Cardiac fibroblast (primary cell): ENCODE results near the gene CAMK2N1.
A peak's percentile ranks its signal among the peaks of the same experiment; 100 is the strongest.

Source experiments
- DNase-seq, 2 donors: peaks; one replicate each; pipeline versions ENCODE4 v3.0.0 to v3.0.0-alpha.2; 2010; ENCODE audit warnings: low read depth in 2 of 2
- H3K4me3 ChIP-seq, 2 donors: replicated peaks in 1 of 2; 1 replicate in 1 of 2; 2 replicates in 1 of 2; pipeline ENCODE4 v1.5.1; 2011; ENCODE audit warnings: low read depth in 2 of 2, low read length in 2 of 2, mild to moderate bottlenecking in 2 of 2, moderate library complexity in 1 of 2
- TF ChIP-seq, protein P1 (sequence below): IDR thresholded peaks from one replicate; pipeline ENCODE4 v1.5.1; 2011; ENCODE audit warnings: low read depth, mild to moderate bottlenecking, low read length, inconsistent platforms

Gene CAMK2N1

GRCh38 chr1:20458717-20459116 lies 27.3 kb downstream of the CAMK2N1 start:
- TF ChIP-seq, protein P1, sequence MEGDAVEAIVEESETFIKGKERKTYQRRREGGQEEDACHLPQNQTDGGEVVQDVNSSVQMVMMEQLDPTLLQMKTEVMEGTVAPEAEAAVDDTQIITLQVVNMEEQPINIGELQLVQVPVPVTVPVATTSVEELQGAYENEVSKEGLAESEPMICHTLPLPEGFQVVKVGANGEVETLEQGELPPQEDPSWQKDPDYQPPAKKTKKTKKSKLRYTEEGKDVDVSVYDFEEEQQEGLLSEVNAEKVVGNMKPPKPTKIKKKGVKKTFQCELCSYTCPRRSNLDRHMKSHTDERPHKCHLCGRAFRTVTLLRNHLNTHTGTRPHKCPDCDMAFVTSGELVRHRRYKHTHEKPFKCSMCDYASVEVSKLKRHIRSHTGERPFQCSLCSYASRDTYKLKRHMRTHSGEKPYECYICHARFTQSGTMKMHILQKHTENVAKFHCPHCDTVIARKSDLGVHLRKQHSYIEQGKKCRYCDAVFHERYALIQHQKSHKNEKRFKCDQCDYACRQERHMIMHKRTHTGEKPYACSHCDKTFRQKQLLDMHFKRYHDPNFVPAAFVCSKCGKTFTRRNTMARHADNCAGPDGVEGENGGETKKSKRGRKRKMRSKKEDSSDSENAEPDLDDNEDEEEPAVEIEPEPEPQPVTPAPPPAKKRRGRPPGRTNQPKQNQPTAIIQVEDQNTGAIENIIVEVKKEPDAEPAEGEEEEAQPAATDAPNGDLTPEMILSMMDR, result no peak
- no peak overlapping the region for H3K4me3 ChIP-seq
- no peak for DNase-seq

DNA sequence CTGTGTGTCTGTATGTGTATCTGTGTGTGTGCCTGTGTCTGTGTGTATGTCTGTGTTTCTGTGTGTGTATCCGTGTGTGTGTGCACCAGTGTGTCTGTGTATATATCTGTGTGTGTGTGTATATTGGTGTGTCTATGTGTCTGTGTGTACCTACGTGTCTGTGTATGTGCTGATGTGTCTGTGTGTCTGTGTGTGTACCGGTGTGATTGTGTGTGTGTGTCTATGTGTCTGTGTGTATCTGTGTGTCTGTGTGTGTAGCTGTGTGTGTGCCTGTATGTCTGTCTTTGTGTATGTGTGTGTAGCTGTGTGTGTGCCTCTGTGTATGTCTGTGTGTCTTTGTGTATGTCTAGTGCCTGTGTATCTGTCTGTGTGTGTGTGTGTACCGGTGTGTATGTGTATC lies 32.0 kb downstream of the CAMK2N1 start:
- no peak overlapping the region for H3K4me3 ChIP-seq
- no peak for DNase-seq
- TF ChIP-seq, protein P1, result no peak

DNA sequence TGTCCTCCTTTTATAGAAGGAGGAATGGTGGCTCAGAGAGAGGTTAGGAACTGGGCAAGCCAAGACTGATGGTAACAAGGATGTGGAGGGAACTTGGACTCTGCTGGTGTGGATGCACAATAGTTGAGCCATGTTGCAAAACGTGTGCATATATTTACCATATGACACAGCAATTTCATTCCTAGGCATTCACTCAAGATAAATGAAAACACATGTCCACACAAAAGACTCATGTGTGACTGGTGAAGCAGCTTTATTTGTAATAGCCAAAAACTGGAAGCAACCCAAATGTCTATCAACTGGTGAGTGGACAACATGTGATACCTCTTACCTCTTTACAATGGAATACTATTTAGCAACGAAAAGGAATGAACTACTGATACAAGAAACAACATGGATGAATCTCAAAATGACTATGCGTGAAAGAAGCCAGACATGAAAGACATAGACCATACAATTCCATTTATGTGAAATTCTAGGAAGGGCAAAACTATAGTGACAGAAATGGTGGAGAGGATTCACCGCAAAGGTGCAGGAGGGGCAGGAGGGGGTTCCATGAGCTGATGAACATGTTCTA lies 36.2 kb downstream of the CAMK2N1 start:
- TF ChIP-seq, protein P1, result no peak
- DNase-seq, result peak in 1 of 2 donors; percentile 52
- H3K4me3 ChIP-seq, result no peak overlapping the region

DNA sequence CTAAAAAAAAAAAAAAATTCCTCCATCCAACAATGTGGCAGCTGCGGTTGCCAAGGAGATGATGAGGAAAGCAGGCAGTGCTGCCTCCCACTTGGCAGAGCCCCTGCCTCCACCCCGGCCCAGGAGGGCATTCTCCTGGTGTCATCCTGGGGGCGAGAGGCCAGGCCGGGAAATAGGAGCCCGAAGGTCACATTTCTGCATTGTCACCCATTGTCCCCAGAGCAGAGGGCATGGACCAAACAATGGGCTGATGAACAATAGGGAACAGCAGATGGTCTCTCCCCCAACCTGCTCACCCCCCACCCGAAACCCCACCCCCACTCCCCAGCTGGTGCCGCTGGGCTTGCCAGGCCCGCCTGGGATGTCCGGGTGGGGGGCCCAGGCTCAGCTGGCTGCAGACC lies 37.3 kb downstream of the CAMK2N1 start:
- no peak for DNase-seq
- H3K4me3 ChIP-seq, result no peak overlapping the region
- TF ChIP-seq, protein P1, result no peak

DNA sequence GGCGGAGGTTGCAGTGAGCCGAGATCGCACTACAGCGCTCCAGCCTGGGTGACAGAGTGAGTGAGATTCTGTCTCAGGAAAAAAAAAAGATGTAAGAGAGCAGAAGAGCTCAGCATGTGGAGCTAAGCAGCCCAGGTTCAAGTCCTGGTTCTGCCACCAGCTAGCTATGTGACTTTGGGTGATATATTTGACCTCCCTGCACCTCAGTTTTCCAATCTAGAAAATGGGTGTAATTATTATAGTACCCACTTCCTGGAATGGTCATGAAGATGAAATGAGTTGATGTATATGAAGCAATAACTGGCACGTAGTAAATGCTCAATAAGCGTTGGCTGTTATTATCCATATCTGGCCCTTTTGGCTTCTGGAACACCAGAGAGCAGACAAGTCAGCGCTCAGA lies 38.2 kb downstream of the CAMK2N1 start:
- TF ChIP-seq, protein P1, result no peak
- DNase-seq, result no peak

GRCh38 chr1:20446796-20447195 lies 39.2 kb downstream of the CAMK2N1 start:
- no peak overlapping the region for H3K4me3 ChIP-seq
- peak in 1 of 2 donors; percentile 50 for DNase-seq
- TF ChIP-seq, protein P1, result no peak

More for the DNA sequence above, 38.2 kb downstream of the CAMK2N1 start:
- no peak overlapping the region for H3K4me3 ChIP-seq

- H3K4me3 ChIP-seq, result no peak overlapping the region
- DNase-seq, result no peak
- TF ChIP-seq, protein P1, result no peak
Measured at GRCh38 chr1:20445956-20446355, 40.1 kb downstream of the CAMK2N1 start.
